K562 (cell line): ENCODE data around the gene GPC1. TPM values are rescaled to one million over a fixed set of nuclear protein-coding genes. Genes with fewer than 3 reads are reported as not detected.

Experiments
- ATAC-seq: fragments of 200-7000 bp; cut with Tn5 transposase; 3 replicates; pipeline ENCODE4 v1.9.1; 2020; ENCODE audit warnings: moderate library complexity
- BruUV-seq: library from RNA; stranded (reverse); fragments of 400-500 nt; replicated peaks from 2 replicates; lab custom pipeline; 2021; lab: Mats Ljungman, UMichigan
- CTCF ChIA-PET: fragments of 300-600 bp; formaldehyde crosslinking; extraction: SDS; loops from one replicate; lab custom pipeline; 2021; ENCODE audit warnings: low intra/inter-chr PET ratio; lab: Yijun Ruan, JAX
- POLR2A ChIA-PET: fragments of 300-600, 350-650 bp; sonication (Branson Sonifier 250); formaldehyde crosslinking; extraction: SDS; loops from one replicate; lab custom pipeline; 2021; ENCODE audit warnings: antibody characterized with exemption, inconsistent platforms; lab: Yijun Ruan, JAX
- DNase-seq, 4 experiments: peaks; one replicate each; pipeline versions ENCODE4 v3.0.0 to v3.0.0-alpha.2; 2011 to 2018; ENCODE audit warnings: low spot score in 3 of 4, mixed read lengths in 3 of 4; ENCODE audit errors: extremely low read depth in 1 of 4
- FAIRE-seq: peaks from 2 replicates; lab custom pipeline; 2011; peaks lifted over from hg19 to GRCh38; lab: Jason Lieb, UNC
- H2AFZ ChIP-seq: 2 replicates; pipeline ENCODE4 v1.6.0; 2011; ENCODE audit warnings: low read depth, low read length, control low read depth, inconsistent platforms
- H3K27ac ChIP-seq: fragments of 200-600 bp; 3 replicates; pipeline ENCODE4 v1.8.0; 2011; ENCODE audit warnings: low read depth, mild to moderate bottlenecking, control low read depth, inconsistent platforms, low read length, moderate library complexity, mixed read lengths; ENCODE audit errors: extremely low read depth
- H3K27me3 ChIP-seq, 2 experiments: fragments of 300-600 bp in 1 of 2; 2 replicates in 1 of 2; 3 replicates in 1 of 2; pipeline versions ENCODE4 v1.6.0 to v1.8.0; 2011; ENCODE audit warnings: inconsistent platforms in 2 of 2, low read length in 2 of 2, mild to moderate bottlenecking in 1 of 2, mixed read lengths in 1 of 2, moderate library complexity in 1 of 2; ENCODE audit not compliant: control insufficient read depth in 2 of 2, insufficient read depth in 2 of 2
- H3K36me3 ChIP-seq: fragments of 300-600 bp; 3 replicates; pipeline ENCODE4 v1.8.0; 2011; ENCODE audit warnings: mild to moderate bottlenecking, low read length, inconsistent platforms; ENCODE audit not compliant: control insufficient read depth, insufficient read depth
- H3K4me1 ChIP-seq, 2 experiments: fragments of 200-600 bp in 1 of 2; replicated peaks in 1 of 2; 2 replicates in 1 of 2; 3 replicates in 1 of 2; pipeline versions ENCODE4 v1.5.1 to v1.8.0; 2011; ENCODE audit warnings: inconsistent platforms in 2 of 2, low read length in 2 of 2, mild to moderate bottlenecking in 1 of 2, mixed read lengths in 1 of 2, moderate library complexity in 1 of 2; ENCODE audit not compliant: control insufficient read depth in 2 of 2, insufficient read depth in 2 of 2
- H3K4me2 ChIP-seq: 2 replicates; pipeline ENCODE4 v1.6.1; 2011; ENCODE audit warnings: low read length, control low read depth, inconsistent platforms, mixed read lengths; ENCODE audit not compliant: insufficient read depth
- H3K4me3 ChIP-seq: fragments of 200-600 bp; sonication (generic), shearing (Covaris generic); 2 replicates; pipeline ENCODE4 v1.5.1; 2016; ENCODE audit warnings: control low read depth, inconsistent platforms
- H3K79me2 ChIP-seq: fragments of 200-600 bp; 3 replicates; pipeline ENCODE4 v1.8.0; 2011; ENCODE audit warnings: low read length, inconsistent platforms; ENCODE audit not compliant: control insufficient read depth, insufficient read depth
- H3K9ac ChIP-seq, 2 experiments: 2 replicates each; pipeline versions ENCODE4 v1.6.0 to v1.6.1; 2011; ENCODE audit warnings: low read depth in 2 of 2, low read length in 2 of 2, control low read depth in 1 of 2, inconsistent platforms in 1 of 2, mild to moderate bottlenecking in 1 of 2, mixed read lengths in 1 of 2; ENCODE audit not compliant: insufficient read depth in 1 of 2
- H3K9me1 ChIP-seq: one replicate; pipeline ENCODE4 v1.6.0; 2011; ENCODE audit warnings: inconsistent platforms, mild to moderate bottlenecking, low read length, moderate library complexity; ENCODE audit not compliant: control insufficient read depth, insufficient read depth
- H3K9me3 ChIP-seq: replicated peaks from 2 replicates; pipeline ENCODE4 v1.5.1; 2011; ENCODE audit warnings: low read depth, low read length, inconsistent platforms; ENCODE audit not compliant: control insufficient read depth, insufficient read depth
- H4K20me1 ChIP-seq: replicated peaks from 2 replicates; pipeline ENCODE4 v1.6.1; 2011; ENCODE audit warnings: low read length, inconsistent platforms, mixed read lengths; ENCODE audit not compliant: control insufficient read depth, insufficient read depth
- HNRNPUL1 ChIP-seq: fragments of 200-400 bp; formaldehyde crosslinking; IDR thresholded peaks from 2 replicates; pipeline ENCODE4 v1.6.1; 2017; ENCODE audit warnings: low read length
- JUND ChIP-seq, 2 experiments: IDR thresholded peaks; 2 replicates in 1 of 2; 3 replicates in 1 of 2; pipeline ENCODE4 v1.6.1; 2011; ENCODE audit warnings: borderline replicate concordance in 2 of 2, low read depth in 2 of 2, low read length in 2 of 2, improper control_type of control experiment in 1 of 2, missing biosample characterization in 1 of 2, missing genetic modification characterization in 1 of 2, missing genetic modification reagents in 1 of 2
- KAT8 ChIP-seq: fragments of 450-650 bp; IDR thresholded peaks from 2 replicates; pipeline ENCODE4 v1.6.1; 2016; ENCODE audit warnings: low read depth, mild to moderate bottlenecking
- LCOR ChIP-seq: sonication (generic); formaldehyde crosslinking; IDR thresholded peaks from 2 replicates; pipeline ENCODE4 v1.8.0; 2022; ENCODE audit warnings: mild to moderate bottlenecking, missing genetic modification reagents
- RBM15 ChIP-seq: fragments of 200-400 bp; formaldehyde crosslinking; IDR thresholded peaks from 2 replicates; pipeline ENCODE4 v1.6.1; 2018; ENCODE audit warnings: mild to moderate bottlenecking, low read length, moderate library complexity; ENCODE audit not compliant: insufficient read depth
- SETDB1 ChIP-seq: IDR thresholded peaks from one replicate; pipeline ENCODE4 v1.6.1; 2012; ENCODE audit warnings: low read length, control low read depth, inconsistent platforms
- SMARCE1 ChIP-seq: fragments of 450-650 bp; IDR thresholded peaks from 2 replicates; pipeline ENCODE4 v1.7.1; 2016; ENCODE audit warnings: mild to moderate bottlenecking
- SREBF2 ChIP-seq: sonication (generic); formaldehyde crosslinking; IDR thresholded peaks from 2 replicates; pipeline ENCODE4 v1.4.0; 2020; ENCODE audit warnings: mild to moderate bottlenecking, missing genetic modification reagents
- TRIM28 ChIP-seq: fragments of 450-650 bp; IDR thresholded peaks from 2 replicates; pipeline ENCODE4 v1.6.1; 2017
- ZFX ChIP-seq: sonication (generic); formaldehyde crosslinking; IDR thresholded peaks from 2 replicates; pipeline ENCODE4 v1.8.0; 2022; ENCODE audit warnings: mild to moderate bottlenecking, missing genetic modification reagents, moderate library complexity
- ZNF133 ChIP-seq: fragments of 250-450 bp; sonication (Bioruptor Pico); IDR thresholded peaks from 2 replicates; pipeline ENCODE4 v1.4.0; 2020; ENCODE audit warnings: mild to moderate bottlenecking
- WGBS: fragments of 100-300 bp; shearing (Covaris generic); methylation state at CpG from one replicate; pipeline ENCODE4 v1.1.6; 2016; ENCODE audit warnings: low coverage, mixed read lengths; ENCODE audit not compliant: insufficient coverage; ENCODE audit errors: missing lambda C conversion rate; 5-methylcytosine and 5-hydroxymethylcytosine counted together
- in situ Hi-C: fragments of 300-500 bp; cut with MboI; formaldehyde crosslinking; loops from 4 replicates; pipeline ENCODE4 v1.15.0; 2018; ENCODE audit warnings: inconsistent platforms, mixed read lengths
- intact Hi-C: fragments of 100-400 bp; cut with micrococcal nuclease; formaldehyde crosslinking; loops from 2 replicates; pipeline ENCODE4 v1.14.2; 2022
- polyA plus RNA-seq, 8 experiments: library from polyadenylated mRNA; depleted of rRNA in 4 of 8; stranded (reverse) in 5 of 8; unstranded in 3 of 8; fragments of >200 nt; fragmentation: Nextera tagmentation in 2 of 8; fragmentation: Illumina TruSeq in 1 of 8; extraction: Ambion mirVana in 2 of 8; extraction: Trizol in 1 of 8; gene quantifications; 2 replicates each; pipeline versions ENCODE4 v1.2.1 to v1.2.3, GENCODE V29; 2011 to 2014; ENCODE audit warnings: inconsistent platforms in 1 of 8, missing spikeins in 1 of 8
- total RNA-seq, 7 experiments: library from RNA; depleted of rRNA in 6 of 7; stranded (reverse); fragments of >200 nt in 6 of 7; fragmentation: Illumina TruSeq in 2 of 7; extraction: Trizol in 2 of 7; gene quantifications; 2 replicates each; pipeline versions ENCODE4 v1.2.1 to v1.2.3, GENCODE V29; 2011 to 2021; ENCODE audit warnings: low replicate concordance in 1 of 7

Gene GPC1
- total and polyA plus RNA-seq, 9 of the 15 experiments (the other 6 are each of a cell fraction or from before 2014, with no cell fraction given), result 0.07 to 0.82 (median 0.14) TPM; not detected in 3

DNA sequence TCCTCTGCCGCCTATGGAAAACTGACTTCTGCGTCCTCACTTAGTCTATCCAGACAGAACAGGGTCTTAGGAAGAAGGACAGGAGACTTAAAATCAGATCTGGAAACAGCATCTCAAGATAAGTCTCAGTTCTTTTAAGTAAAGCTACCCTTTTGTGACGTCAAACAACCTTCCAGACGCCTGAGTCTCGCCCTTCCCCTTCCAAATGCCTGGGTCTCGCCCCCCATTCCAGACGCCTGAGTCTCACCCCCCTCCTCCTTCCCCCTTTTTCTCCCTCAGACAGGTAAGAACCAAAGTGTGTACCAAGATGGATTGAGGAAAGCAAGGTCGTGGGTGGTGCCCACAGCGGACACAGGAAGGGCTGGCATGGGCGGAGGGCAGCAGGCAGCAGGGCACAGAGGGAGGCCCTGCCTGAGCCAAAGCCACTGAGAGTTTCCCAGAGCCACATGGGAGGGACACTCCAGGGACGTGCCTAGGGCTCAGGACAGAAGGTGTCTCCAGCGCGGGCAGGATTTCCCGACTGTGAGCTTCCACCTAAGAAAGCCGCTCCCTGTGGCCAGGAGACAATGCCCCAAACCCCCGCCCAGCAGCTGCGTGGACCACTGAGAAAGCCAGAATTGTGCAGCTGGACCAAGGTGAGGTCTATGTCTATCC lies 71.1 kb downstream of the GPC1 start:
- no peak overlapping the region for H2AFZ ChIP-seq
- peaks cover 5% of the 10 kb centered on the region; the same call in 2 of the 3 replicates for H3K36me3 ChIP-seq
- in situ Hi-C loops (no loop called here), intact Hi-C loops (no loop called here)
- FAIRE-seq (no peak), ATAC-seq (no peak), DNase-seq (no peak)
- no peak overlapping the region for H3K4me2 ChIP-seq
- H4K20me1 ChIP-seq, result no peaks in the 10 kb centered on the region
- no peaks in the 10 kb centered on the region for H3K79me2 ChIP-seq
- no peak overlapping the region for H3K9ac ChIP-seq
- ChIA-PET POLR2A (no interaction called here), CTCF (no interaction called here)
- H3K4me3 ChIP-seq, result no peak overlapping the region
- 78% methylated on average over 11 of the region's 17 CpGs for WGBS
- TF ChIP-seq ZNF133 (CRISPR knock-in tag), result no peak
- no peak for TF ChIP-seq TRIM28
- TF ChIP-seq RBM15, result no peak
- no peak for TF ChIP-seq HNRNPUL1
- no peak for TF ChIP-seq SMARCE1
- TF ChIP-seq SREBF2, result no peak
- TF ChIP-seq JUND (IDR thresholded peaks at IDR 0.05; ENCODE audit: borderline replicate concordance, low read depth, low read length), result no peak
- no peak for TF ChIP-seq JUND (tag; IDR thresholded peaks at IDR 0.05; ENCODE audit: borderline replicate concordance, low read depth, low read length)
- TF ChIP-seq LCOR (CRISPR knock-in tag), result no peak
- TF ChIP-seq SETDB1, result no peak
- no peak for TF ChIP-seq ZFX (CRISPR knock-in tag)
- TF ChIP-seq KAT8, result no peak
- BruUV-seq, result no TSS peak
- peaks cover 0 to 3% of the 10 kb centered on the region in 2 experiments; a peak in 1 of 5 replicates for H3K4me1 ChIP-seq
- no peaks in the 10 kb centered on the region for H3K9me3 ChIP-seq
- H3K27me3 ChIP-seq, result no peaks in the 10 kb centered on the region
- no peaks in the 10 kb centered on the region for H3K9me1 ChIP-seq
- no peak overlapping the region for H3K27ac ChIP-seq
